GM23248 (cell line): ENCODE data around the gene NDUFV2.

Source experiments
- EZH2 ChIP-seq: fragments of 200-600 bp; sonication (generic); IDR thresholded peaks from 2 replicates; pipeline ENCODE4 v1.6.1; 2018; ENCODE audit warnings: antibody characterized with exemption, mild to moderate bottlenecking; ENCODE audit not compliant: insufficient read depth, poor library complexity, severe bottlenecking
- EZH2phosphoT487 ChIP-seq: fragments of 200-600 bp; sonication (generic); IDR thresholded peaks from 2 replicates; pipeline ENCODE4 v1.6.1; 2018; ENCODE audit warnings: antibody characterized with exemption, moderate library complexity, mild to moderate bottlenecking, low read depth; ENCODE audit not compliant: insufficient read depth

DNA sequence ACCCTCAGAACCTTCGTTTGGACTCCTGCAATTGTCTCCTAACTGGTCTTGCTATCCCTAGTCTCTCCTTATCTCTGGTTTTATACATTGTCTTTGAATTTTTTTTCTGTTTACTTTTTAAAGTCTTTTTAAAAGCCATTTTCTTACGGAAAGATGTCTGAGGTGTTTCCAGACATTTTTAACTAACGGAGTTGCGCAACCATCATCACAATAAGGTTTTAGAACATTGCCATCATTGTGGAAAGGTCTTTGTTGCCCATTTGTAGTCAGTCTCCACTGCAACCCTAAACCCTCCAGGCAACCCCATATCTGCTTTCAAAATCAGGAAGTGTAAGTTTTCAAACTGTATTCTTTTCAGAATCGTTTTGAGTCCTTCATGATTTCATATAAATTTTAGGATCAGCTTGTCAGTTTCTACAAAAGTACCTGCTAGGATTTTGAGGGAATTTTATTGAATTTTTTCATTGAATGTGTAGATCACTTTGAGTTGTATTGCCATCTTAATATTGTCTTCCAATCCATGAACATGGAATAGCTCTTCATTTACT is 80.4 kb downstream of the NDUFV2 start:
- no peak for TF ChIP-seq EZH2
- no peak for TF ChIP-seq EZH2phosphoT487
